Measurements from ENCODE around the gene CABLES2. TPM values are rescaled to one million over a fixed set of nuclear protein-coding genes. Genes with fewer than 3 reads are reported as not detected.

The CABLES2 gene
- total and polyA plus RNA-seq, 2 experiments from 2014 or later: 0.66 to 7.3 TPM

DNA sequence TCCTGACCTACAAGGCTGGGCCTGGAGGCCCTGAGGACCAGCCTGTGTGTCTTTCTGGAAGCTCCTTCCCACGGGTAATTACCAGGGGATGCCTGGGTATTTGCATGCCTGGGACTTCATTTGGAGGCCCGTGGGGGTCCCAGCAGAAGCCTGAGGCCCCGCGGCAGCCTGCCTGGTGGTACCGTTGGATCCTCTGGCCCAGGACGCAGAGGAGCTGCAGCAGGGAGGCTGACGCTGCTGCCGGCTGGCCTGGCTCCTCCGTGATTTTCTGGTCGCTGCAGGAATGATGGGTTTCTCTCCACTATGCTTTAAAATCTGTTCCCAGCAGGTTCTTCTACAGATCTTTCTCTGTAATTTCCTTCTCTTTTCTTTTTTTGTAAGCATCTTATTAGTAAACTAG is 6.5 kb downstream of the CABLES2 start:
- WGBS, 2 experiments (ENCODE audit: low coverage in 1 of 2, low lambda C conversion rate in 2 of 2, missing lambda C conversion rate in 2 of 2): 70 to 78% methylated on average over 10 of the region's 10 CpGs
- Histone ChIP-seq H3K4me1 (ENCODE audit: insufficient read depth) (no peaks in the 10 kb centered on the region), H4K20me1 (ENCODE audit: insufficient read depth) (no peaks in the 10 kb centered on the region), H3K9me2 (ENCODE audit: insufficient read depth) (no peaks in the 10 kb centered on the region), H3K36me3 (ENCODE audit: low read depth) (no peaks in the 10 kb centered on the region), H2AFZ (no peak overlapping the region), H3K27ac (no peak overlapping the region), H3K79me2 (ENCODE audit: insufficient read depth) (no peaks in the 10 kb centered on the region), H3K4me2 (ENCODE audit: unreplicated experiment) (no peak overlapping the region), H3K4me3 (no peak overlapping the region), H3K9ac (no peak overlapping the region), H3F3A (ENCODE audit: insufficient read depth) (no peaks in the 10 kb centered on the region), H3K9me3 (ENCODE audit: low read depth) (no peaks in the 10 kb centered on the region), H3K27me3 (replicated peaks; ENCODE audit: insufficient read depth) (no peaks in the 10 kb centered on the region)
- TF ChIP-seq EZH2 (IDR thresholded peaks at IDR 0.05; ENCODE audit: insufficient read depth, poor library complexity, severe bottlenecking) (no peak), EZH2phosphoT487 (IDR thresholded peaks at IDR 0.05; ENCODE audit: insufficient read depth, low read depth) (no peak)
- in situ Hi-C loops (cut with MboI): no loop called here
- DNase-seq: no peak

DNA sequence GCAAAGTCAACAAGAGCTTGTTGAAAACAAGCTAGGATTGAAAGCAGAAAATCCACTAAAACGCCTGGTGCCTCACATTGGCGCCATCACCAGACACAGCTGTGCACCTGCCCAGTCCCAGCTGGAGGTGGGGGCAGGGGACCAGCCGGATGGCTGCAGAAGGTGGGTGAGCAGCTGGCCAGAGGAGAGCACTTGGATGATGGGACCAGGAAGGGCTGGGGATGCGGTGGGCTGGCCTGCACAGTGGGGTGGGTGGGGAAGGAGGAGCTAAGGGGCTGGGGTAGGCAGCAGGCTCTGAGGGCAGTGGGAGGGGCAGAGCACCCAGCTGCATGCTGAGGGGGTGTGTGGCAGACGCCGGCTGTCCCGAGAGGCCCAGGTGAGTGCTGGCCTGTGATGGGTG is 7.1 kb downstream of the CABLES2 start:
- H3K79me2 ChIP-seq (ENCODE audit: insufficient read depth): no peaks in the 10 kb centered on the region
- DNase-seq: no peak
- no peaks in the 10 kb centered on the region for H3K27me3 ChIP-seq (replicated peaks; ENCODE audit: insufficient read depth)
- no peaks in the 10 kb centered on the region for H3K36me3 ChIP-seq (ENCODE audit: low read depth)
- H2AFZ ChIP-seq: no peak overlapping the region
- in situ Hi-C loops (cut with MboI): no loop called here
- no peak overlapping the region for H3K27ac ChIP-seq
- no peaks in the 10 kb centered on the region for H3K4me1 ChIP-seq (ENCODE audit: insufficient read depth)
- no peaks in the 10 kb centered on the region for H3K9me2 ChIP-seq (ENCODE audit: insufficient read depth)
- H3K4me3 ChIP-seq: no peak overlapping the region
- no peaks in the 10 kb centered on the region for H3K9me3 ChIP-seq (ENCODE audit: low read depth)
- TF ChIP-seq EZH2 (IDR thresholded peaks at IDR 0.05; ENCODE audit: insufficient read depth, poor library complexity, severe bottlenecking): no peak
- no peaks in the 10 kb centered on the region for H3F3A ChIP-seq (ENCODE audit: insufficient read depth)
- H3K4me2 ChIP-seq (ENCODE audit: unreplicated experiment): no peak overlapping the region
- no peaks in the 10 kb centered on the region for H4K20me1 ChIP-seq (ENCODE audit: insufficient read depth)
- 87 to 91% methylated on average over 6 to 7 of the region's 7 CpGs for WGBS, 2 experiments (ENCODE audit: low coverage in 1 of 2, low lambda C conversion rate in 2 of 2, missing lambda C conversion rate in 2 of 2)
- no peak overlapping the region for H3K9ac ChIP-seq

DNA sequence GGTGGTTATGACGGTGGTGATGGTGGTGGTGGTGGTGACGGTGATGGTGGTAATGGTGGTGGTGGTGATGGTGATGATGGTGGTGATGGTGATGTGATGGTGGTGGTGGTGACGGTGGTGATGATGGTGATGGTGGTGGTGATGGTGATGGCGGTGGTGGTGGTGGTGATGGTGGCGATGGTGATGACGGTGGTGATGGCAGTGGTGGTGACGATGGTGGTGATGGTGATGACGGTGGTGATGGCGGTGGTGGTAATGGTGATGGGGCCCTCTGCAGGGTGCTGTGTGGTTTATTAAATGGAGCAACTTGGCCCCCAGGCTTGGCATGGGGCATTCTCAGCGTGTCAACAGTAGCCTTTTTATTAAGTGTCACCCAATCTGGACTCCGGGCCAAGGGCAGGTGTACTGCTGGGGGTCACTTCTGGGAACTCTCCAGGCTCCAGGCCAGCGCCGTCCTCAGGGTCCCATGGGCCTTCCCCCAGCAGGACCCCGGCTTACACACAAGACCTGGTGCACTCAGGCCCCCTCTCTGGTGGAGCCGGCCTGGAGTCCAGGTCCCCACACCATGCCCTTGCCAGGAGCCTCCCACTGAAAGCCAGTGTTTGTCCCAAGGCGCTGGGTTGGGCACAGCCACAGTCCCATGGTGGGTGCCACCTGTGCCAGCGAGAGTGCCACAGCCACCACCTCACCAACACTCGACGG is 8.8 kb downstream of the CABLES2 start:
- 87 to 95% methylated on average over 13 to 19 of the region's 19 CpGs for WGBS, 2 experiments (ENCODE audit: low coverage in 1 of 2, low lambda C conversion rate in 2 of 2, missing lambda C conversion rate in 2 of 2)
- Histone ChIP-seq H3K9me3 (ENCODE audit: low read depth) (no peaks in the 10 kb centered on the region), H3K4me2 (ENCODE audit: unreplicated experiment) (no peak overlapping the region), H3K9me2 (ENCODE audit: insufficient read depth) (no peaks in the 10 kb centered on the region), H3F3A (ENCODE audit: insufficient read depth) (no peaks in the 10 kb centered on the region), H4K20me1 (ENCODE audit: insufficient read depth) (no peaks in the 10 kb centered on the region), H3K36me3 (ENCODE audit: low read depth) (no peaks in the 10 kb centered on the region), H3K4me1 (ENCODE audit: insufficient read depth) (no peaks in the 10 kb centered on the region), H3K79me2 (ENCODE audit: insufficient read depth) (no peaks in the 10 kb centered on the region), H3K27me3 (replicated peaks; ENCODE audit: insufficient read depth) (no peaks in the 10 kb centered on the region), H2AFZ (no peak overlapping the region), H3K4me3 (no peak overlapping the region), H3K27ac (no peak overlapping the region), H3K9ac (no peak overlapping the region)
- DNase-seq: no peak
- TF ChIP-seq EZH2phosphoT487 (IDR thresholded peaks at IDR 0.05; ENCODE audit: insufficient read depth, low read depth) (no peak), EZH2 (IDR thresholded peaks at IDR 0.05; ENCODE audit: insufficient read depth, poor library complexity, severe bottlenecking) (no peak)
- in situ Hi-C loops (cut with MboI): loop anchor here (25.0 kb wide), 1 partner anchor 386 kb away; no protein-coding TSS in a partner anchor

DNA sequence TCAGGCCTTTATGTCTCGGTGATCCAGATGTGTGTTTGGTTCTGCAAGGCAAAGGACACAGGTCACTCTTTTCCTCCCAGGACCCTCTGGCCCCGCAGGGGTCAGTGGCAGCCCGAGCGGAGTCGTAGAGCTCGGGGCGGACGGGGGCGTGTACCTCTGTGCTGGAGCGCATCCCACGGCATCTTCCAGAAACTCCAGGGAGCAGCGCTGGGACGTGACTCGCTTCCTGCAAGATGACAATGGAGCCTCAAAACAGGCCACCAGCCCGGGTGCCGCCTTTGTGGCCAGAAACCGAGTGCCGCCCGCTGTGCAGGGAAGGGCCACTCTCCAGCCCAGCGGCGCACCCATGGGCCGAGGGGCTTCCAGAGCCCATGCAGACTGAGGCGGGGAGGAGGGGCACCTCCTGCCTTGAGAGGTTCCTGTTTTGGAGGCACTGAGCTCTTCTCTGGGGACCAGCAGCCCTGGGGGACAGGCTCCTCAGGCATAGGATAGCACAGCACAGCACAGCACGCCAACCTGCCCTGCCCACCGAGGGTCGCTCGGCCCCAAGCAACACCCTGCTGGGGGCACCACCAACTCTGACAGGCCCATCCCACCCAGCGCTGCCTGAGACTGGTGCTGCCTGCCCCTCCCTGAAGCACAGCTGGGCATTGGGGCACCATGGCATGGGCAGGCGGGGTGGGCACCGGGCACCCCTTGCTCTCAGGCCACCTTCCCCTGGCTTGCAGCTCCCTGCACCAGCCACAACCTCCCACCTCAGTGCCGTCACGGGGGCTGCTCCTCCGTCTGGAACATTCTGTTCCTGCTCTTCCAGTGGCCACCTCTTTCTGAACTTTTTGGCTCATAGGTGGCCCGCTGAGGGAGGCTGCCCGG is 10.5 kb downstream of the CABLES2 start:
- no peaks in the 10 kb centered on the region for H3F3A ChIP-seq (ENCODE audit: insufficient read depth)

More for the DNA sequence above, 10.5 kb downstream of the CABLES2 start:
- Histone ChIP-seq H3K27me3 (replicated peaks; ENCODE audit: insufficient read depth) (no peaks in the 10 kb centered on the region), H3K79me2 (ENCODE audit: insufficient read depth) (no peaks in the 10 kb centered on the region), H3K9ac (no peak overlapping the region), H3K9me2 (ENCODE audit: insufficient read depth) (no peaks in the 10 kb centered on the region), H3K36me3 (ENCODE audit: low read depth) (no peaks in the 10 kb centered on the region), H4K20me1 (ENCODE audit: insufficient read depth) (no peaks in the 10 kb centered on the region), H2AFZ (no peak overlapping the region), H3K4me3 (no peak overlapping the region), H3K4me1 (ENCODE audit: insufficient read depth) (no peaks in the 10 kb centered on the region), H3K27ac (no peak overlapping the region), H3K9me3 (ENCODE audit: low read depth) (no peaks in the 10 kb centered on the region), H3K4me2 (ENCODE audit: unreplicated experiment) (no peak overlapping the region)
- TF ChIP-seq EZH2 (IDR thresholded peaks at IDR 0.05; ENCODE audit: insufficient read depth, poor library complexity, severe bottlenecking): no peak
- TF ChIP-seq EZH2phosphoT487 (IDR thresholded peaks at IDR 0.05; ENCODE audit: insufficient read depth, low read depth): no peak
- no peak for DNase-seq
- in situ Hi-C loops (cut with MboI): loop anchor here (25.0 kb wide), 1 partner anchor 384 kb away; no protein-coding TSS in a partner anchor
- 85 to 88% methylated on average over 32 to 34 of the region's 35 CpGs for WGBS, 2 experiments (ENCODE audit: low coverage in 1 of 2, low lambda C conversion rate in 2 of 2, missing lambda C conversion rate in 2 of 2)

Measured in GM23248 (cell line).